MM.1S (cell line): ENCODE results near the gene KCNIP3.

Experiments
- DNase-seq: peaks from one replicate; pipeline ENCODE4 v3.0.0-alpha.2; 2015
- H2AFZ ChIP-seq: fragments of 300-600 bp; sonication (generic); 2 replicates; pipeline ENCODE4 v1.6.0; 2016; ENCODE audit warnings: antibody characterized with exemption, low read length
- H3F3A ChIP-seq: fragments of 300-600 bp; sonication (generic); 2 replicates; pipeline ENCODE4 v1.6.1; 2016; ENCODE audit warnings: mild to moderate bottlenecking, antibody characterized with exemption, low read length, moderate library complexity, mixed read lengths; ENCODE audit not compliant: insufficient read depth
- H3K27ac ChIP-seq: fragments of 300-600 bp; sonication (generic); 2 replicates; pipeline ENCODE4 v1.5.1; 2016; ENCODE audit warnings: mild to moderate bottlenecking, low read length
- H3K27me3 ChIP-seq: fragments of 300-600 bp; sonication (generic); replicated peaks from 2 replicates; pipeline ENCODE4 v1.6.0; 2016; ENCODE audit warnings: low read length; ENCODE audit not compliant: insufficient read depth
- H3K36me3 ChIP-seq: fragments of 300-600 bp; sonication (generic); replicated peaks from 2 replicates; pipeline ENCODE4 v1.6.1; 2016; ENCODE audit warnings: mild to moderate bottlenecking, low read length, mixed read lengths; ENCODE audit not compliant: insufficient read depth
- H3K4me1 ChIP-seq: fragments of 300-600 bp; sonication (generic); 2 replicates; pipeline ENCODE4 v1.6.1; 2016; ENCODE audit warnings: low read length, mixed read lengths
- H3K4me2 ChIP-seq: fragments of 300-600 bp; sonication (generic); 2 replicates; pipeline ENCODE4 v1.6.0; 2016; ENCODE audit warnings: low read depth, low read length
- H3K4me3 ChIP-seq: fragments of 300-600 bp; sonication (generic); 2 replicates; pipeline ENCODE4 v1.5.1; 2016; ENCODE audit warnings: low read length, mixed read lengths
- H3K79me2 ChIP-seq: fragments of 300-600 bp; sonication (generic); 2 replicates; pipeline ENCODE4 v1.6.1; 2016; ENCODE audit warnings: mixed run types, low read length, mixed read lengths
- H3K9ac ChIP-seq: fragments of 300-600 bp; sonication (generic); 2 replicates; pipeline ENCODE4 v1.6.1; 2016; ENCODE audit warnings: low read length, mixed read lengths
- H3K9me2 ChIP-seq: fragments of 300-600 bp; sonication (generic); replicated peaks from 2 replicates; pipeline ENCODE4 v1.6.1; 2016; ENCODE audit warnings: mild to moderate bottlenecking, low read length, mixed read lengths; ENCODE audit not compliant: insufficient read depth
- H3K9me3 ChIP-seq: fragments of 300-600 bp; sonication (generic); replicated peaks from 2 replicates; pipeline ENCODE4 v1.6.1; 2016; ENCODE audit warnings: mild to moderate bottlenecking, low read length, mixed read lengths; ENCODE audit not compliant: insufficient read depth
- H4K20me1 ChIP-seq: fragments of 300-600 bp; sonication (generic); 2 replicates; pipeline ENCODE4 v1.6.1; 2016; ENCODE audit warnings: mild to moderate bottlenecking, low read length, moderate library complexity, mixed read lengths; ENCODE audit not compliant: insufficient read depth
- EZH2 ChIP-seq: fragments of 300-600 bp; sonication (generic); optimal IDR thresholded peaks from 2 replicates; pipeline ENCODE3; 2017; ENCODE audit warnings: low read depth, mild to moderate bottlenecking, antibody characterized with exemption, low read length, mixed read lengths
- EZH2phosphoT487 ChIP-seq: fragments of 300-600 bp; sonication (generic); IDR thresholded peaks from 2 replicates; pipeline ENCODE4 v1.6.1; 2018; ENCODE audit warnings: antibody characterized with exemption, low read length
- TF ChIP-seq, protein P1 (sequence below): fragments of 300-600 bp; sonication (generic); IDR thresholded peaks from 2 replicates; pipeline ENCODE4 v1.5.1; 2016; ENCODE audit warnings: antibody characterized with exemption, low read length, mixed read lengths

The KCNIP3 gene

DNA sequence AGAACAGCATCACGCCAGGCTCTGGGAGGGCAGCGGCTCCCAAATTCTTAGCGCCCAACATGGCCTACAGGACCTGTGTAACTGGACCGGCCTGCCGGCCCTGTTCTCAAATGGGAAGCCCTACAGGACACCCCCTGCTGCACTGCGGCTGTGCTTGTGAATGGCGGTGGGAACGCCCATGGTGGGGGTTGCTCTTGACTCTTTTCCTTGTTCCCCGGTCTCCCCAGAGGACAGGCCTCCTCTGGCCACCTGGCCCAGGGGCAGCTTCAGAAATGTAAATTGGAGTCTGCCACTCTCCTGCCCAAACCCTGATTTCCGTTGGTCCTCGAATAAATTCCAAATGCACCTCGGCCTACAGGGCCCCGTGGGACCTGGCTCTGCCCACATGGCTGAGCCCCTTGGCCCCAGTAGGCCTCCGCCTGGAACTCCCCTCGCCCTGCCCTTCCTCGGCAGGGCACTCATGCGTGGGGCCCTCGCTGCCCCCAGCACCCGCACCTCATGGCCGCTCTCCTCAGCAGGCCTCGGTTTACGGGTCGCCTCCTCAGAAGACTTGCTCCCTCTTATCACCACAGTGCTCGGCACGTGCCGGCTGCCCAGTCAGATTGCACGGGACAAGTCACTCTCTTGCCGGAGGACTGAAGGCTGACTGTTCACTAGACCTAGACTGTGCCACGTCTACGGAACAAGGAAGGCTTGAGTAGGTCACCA, 29.4 kb downstream of the KCNIP3 start:
- DNase-seq: no peak
- no peak overlapping the region for H3K27ac ChIP-seq
- H3K9me2 ChIP-seq: no peaks in the 10 kb centered on the region
- no peak overlapping the region for H3K4me2 ChIP-seq
- H3K4me3 ChIP-seq: no peak overlapping the region
- no peaks in the 10 kb centered on the region for H3K79me2 ChIP-seq
- no peak overlapping the region for H3K9ac ChIP-seq
- no peaks in the 10 kb centered on the region for H3K9me3 ChIP-seq
- H2AFZ ChIP-seq: no peak overlapping the region
- H3K36me3 ChIP-seq: no peaks in the 10 kb centered on the region
- H3F3A ChIP-seq: no peaks in the 10 kb centered on the region
- no peaks in the 10 kb centered on the region for H3K27me3 ChIP-seq
- TF ChIP-seq EZH2: no peak
- TF ChIP-seq EZH2phosphoT487: no peak
- TF ChIP-seq, protein P1, sequence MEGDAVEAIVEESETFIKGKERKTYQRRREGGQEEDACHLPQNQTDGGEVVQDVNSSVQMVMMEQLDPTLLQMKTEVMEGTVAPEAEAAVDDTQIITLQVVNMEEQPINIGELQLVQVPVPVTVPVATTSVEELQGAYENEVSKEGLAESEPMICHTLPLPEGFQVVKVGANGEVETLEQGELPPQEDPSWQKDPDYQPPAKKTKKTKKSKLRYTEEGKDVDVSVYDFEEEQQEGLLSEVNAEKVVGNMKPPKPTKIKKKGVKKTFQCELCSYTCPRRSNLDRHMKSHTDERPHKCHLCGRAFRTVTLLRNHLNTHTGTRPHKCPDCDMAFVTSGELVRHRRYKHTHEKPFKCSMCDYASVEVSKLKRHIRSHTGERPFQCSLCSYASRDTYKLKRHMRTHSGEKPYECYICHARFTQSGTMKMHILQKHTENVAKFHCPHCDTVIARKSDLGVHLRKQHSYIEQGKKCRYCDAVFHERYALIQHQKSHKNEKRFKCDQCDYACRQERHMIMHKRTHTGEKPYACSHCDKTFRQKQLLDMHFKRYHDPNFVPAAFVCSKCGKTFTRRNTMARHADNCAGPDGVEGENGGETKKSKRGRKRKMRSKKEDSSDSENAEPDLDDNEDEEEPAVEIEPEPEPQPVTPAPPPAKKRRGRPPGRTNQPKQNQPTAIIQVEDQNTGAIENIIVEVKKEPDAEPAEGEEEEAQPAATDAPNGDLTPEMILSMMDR: no peak
- no peaks in the 10 kb centered on the region for H3K4me1 ChIP-seq
- H4K20me1 ChIP-seq: no peaks in the 10 kb centered on the region

DNA sequence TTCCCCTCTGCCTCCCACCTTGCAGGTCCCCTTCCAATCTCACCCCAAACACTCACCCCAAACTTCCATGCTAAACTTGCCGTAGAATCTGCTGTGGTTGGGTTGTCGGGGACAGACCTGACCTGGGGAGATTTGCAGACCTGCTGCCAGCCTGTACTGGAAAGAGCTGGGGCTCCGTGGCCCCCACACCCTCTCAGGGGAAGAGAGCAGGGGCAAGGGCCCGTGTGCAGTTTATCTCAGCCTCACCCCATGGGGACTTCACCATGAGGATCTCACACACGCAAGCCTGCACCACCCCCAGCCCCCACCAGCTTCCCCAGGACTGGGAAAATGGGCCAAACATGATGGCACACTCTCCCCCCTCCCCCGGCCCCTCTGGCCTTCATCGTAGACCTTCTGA, 30.7 kb downstream of the KCNIP3 start:
- Histone ChIP-seq H2AFZ (no peak overlapping the region), H3K4me3 (no peak overlapping the region), H3K4me2 (no peak overlapping the region), H3K36me3 (no peaks in the 10 kb centered on the region), H3K9ac (no peak overlapping the region), H3F3A (no peaks in the 10 kb centered on the region), H3K9me2 (no peaks in the 10 kb centered on the region), H4K20me1 (no peaks in the 10 kb centered on the region), H3K4me1 (no peaks in the 10 kb centered on the region), H3K27me3 (no peaks in the 10 kb centered on the region), H3K27ac (no peak overlapping the region), H3K79me2 (no peaks in the 10 kb centered on the region), H3K9me3 (no peaks in the 10 kb centered on the region)
- DNase-seq: no peak
- TF ChIP-seq, protein P1: no peak
- no peak for TF ChIP-seq EZH2phosphoT487
- TF ChIP-seq EZH2: no peak

DNA sequence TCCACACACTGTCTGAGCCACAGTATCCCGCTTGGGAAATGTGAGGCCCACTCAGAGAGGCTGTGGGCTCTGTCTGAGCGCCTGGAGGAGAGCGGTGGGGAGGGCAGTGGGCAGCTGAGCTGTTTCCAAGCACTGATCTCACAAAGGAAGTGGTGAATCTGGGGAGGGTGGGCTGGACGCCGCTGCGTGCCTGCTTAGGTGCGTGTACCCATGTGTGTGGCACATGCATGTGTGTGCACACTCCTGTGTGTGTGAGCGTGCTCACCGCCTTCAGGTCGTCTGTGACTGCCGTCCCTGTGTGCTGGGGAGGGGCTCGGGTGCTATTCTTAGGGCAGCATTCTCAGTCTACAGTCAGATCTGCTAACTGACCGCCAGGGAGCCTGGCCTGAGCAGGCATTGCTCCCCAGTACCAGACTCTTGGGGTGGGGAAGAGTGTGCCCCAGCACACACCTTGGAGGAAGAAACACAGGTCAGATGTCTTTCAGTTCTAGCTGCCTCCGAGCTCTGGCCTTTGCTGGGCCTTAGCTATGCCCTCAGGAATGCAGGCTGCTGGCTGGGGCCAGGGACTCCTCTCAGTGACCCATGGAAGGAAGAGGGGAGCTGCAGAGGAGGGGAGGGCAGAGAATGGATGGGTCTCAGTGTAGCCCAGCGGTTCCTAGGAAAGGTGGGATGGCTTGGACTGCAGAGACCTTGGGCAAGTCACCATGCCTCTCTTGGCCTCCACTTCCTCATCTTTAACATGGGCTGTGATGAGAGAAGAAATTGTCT, 31.4 kb downstream of the KCNIP3 start:
- H3K9me3 ChIP-seq: no peaks in the 10 kb centered on the region
- no peak overlapping the region for H3K4me2 ChIP-seq
- no peak overlapping the region for H2AFZ ChIP-seq
- H3K27me3 ChIP-seq: no peaks in the 10 kb centered on the region
- no peak overlapping the region for H3K4me3 ChIP-seq
- H4K20me1 ChIP-seq: no peaks in the 10 kb centered on the region
- no peaks in the 10 kb centered on the region for H3K4me1 ChIP-seq
- no peak overlapping the region for H3K9ac ChIP-seq
- no peak overlapping the region for H3K27ac ChIP-seq
- no peaks in the 10 kb centered on the region for H3K9me2 ChIP-seq
- no peaks in the 10 kb centered on the region for H3F3A ChIP-seq
- H3K79me2 ChIP-seq: no peaks in the 10 kb centered on the region
- no peaks in the 10 kb centered on the region for H3K36me3 ChIP-seq
- no peak for DNase-seq
- TF ChIP-seq EZH2 (no peak), EZH2phosphoT487 (no peak)
- TF ChIP-seq, protein P1: no peak
